HG03045 (cell line): ENCODE data around the gene DNAL1.

Experiments used
- ATAC-seq: cut with Tn5 transposase; IDR thresholded peaks from one replicate; pipeline ENCODE4 v1.9.1; 2021; ENCODE audit warnings: mild to moderate bottlenecking, moderate library complexity; ENCODE audit not compliant: unreplicated experiment

DNAL1 gene

DNA sequence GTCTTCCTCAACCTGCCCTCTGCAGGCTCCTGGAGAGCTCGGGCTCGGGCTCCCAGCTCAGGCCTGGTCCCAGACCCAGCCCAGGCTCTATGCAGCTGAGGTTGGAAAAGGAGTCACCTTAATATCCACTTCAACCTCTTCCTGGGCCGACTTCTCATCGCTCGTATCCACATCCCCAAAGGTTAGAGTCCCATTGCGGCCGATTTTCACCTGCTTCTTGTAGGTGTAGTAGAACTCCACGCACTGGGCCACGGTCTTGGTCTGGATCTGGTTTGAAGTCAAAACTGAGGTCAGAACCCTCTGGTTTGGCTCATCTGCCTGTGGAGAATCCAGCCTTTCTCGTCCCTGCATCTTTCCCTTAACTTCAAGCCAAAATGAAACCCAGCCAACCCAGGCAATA is 77.8 kb downstream of the DNAL1 start:
- no peak for ATAC-seq

DNA sequence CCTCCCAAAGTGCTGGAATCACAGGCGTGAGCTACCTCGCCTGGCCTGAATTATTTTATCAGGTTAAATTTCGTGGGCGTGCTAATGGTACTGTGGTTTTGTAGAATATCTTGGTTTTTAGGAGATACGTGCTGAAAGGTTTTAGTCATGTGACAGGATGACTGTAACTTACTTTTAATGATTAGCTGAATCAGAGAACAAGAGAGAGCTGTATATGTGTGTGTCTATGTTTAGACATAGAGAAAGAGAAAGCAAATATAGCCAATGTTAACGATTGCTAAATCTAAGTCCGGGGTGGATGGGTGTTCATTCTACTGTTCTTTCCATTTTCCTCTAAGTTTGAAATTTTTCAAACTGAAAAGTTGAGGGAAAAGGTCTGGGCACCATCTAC is 78.6 kb downstream of the DNAL1 start:
- ATAC-seq: no peak

- no peak for ATAC-seq
Measured at GRCh38 chr14:73723797-73724661, 79.2 kb downstream of the DNAL1 start.

DNA sequence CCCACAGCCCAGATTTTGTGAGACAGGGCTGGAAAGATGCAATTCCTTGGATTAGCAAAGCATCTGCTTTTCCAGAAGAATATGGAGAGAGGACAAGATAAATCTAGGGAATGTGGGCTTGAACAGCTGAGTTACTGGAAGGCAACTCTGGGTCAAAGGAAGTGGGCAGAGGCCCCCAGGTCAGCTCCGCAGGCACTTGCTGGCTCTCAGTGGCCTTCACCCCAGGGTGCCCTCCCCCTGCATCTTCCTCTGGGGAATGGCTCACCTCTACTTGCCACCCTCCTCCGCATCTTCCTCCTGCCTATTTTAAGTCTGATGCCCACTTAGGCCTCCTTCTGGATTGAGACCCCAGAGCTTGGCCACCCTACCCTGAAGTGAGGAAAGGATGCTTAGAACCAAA is 79.9 kb downstream of the DNAL1 start:
- no peak for ATAC-seq

- no peak for ATAC-seq
Measured at GRCh38 chr14:73725116-73726024, 80.6 kb downstream of the DNAL1 start.

- ATAC-seq: no peak
Measured at GRCh38 chr14:73726025-73726961, 81.5 kb downstream of the DNAL1 start.

- ATAC-seq: no peak
Measured at GRCh38 chr14:73727166-73727565, 82.4 kb downstream of the DNAL1 start.

- ATAC-seq: no peak
Measured at GRCh38 chr14:73728717-73729330, 84.0 kb downstream of the DNAL1 start.

- no peak for ATAC-seq
Measured at GRCh38 chr14:73729556-73730265, 84.9 kb downstream of the DNAL1 start.

- ATAC-seq: no peak
Measured at GRCh38 chr14:73731111-73731510, 86.3 kb downstream of the DNAL1 start.

- no peak for ATAC-seq
Measured at GRCh38 chr14:73732006-73732405, 87.2 kb downstream of the DNAL1 start.

DNA sequence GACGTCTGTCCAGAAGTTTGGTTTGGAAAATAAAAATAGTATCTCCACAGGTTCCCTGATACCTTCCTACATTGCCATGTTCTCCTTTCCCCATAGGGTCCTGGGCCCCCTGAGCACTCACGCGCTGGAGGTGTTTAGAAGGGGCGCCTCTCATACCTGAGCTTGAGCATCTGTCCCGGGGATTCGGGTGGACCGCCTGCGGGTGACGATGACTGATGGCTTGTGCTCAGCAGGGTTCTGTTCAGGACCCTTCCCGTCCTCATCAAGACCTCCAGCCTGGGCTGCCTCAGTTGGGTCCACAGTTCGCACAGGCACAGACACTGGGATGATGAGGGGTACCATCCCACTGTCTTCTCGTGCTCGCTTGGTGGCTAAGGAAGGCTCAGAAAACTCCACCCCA is 92.1 kb downstream of the DNAL1 start:
- no peak for ATAC-seq

GRCh38 chr14:73738518-73739173 is 93.9 kb downstream of the DNAL1 start:
- ATAC-seq: no peak

GRCh38 chr14:73739174-73739898 is 94.5 kb downstream of the DNAL1 start:
- ATAC-seq: no peak

DNA sequence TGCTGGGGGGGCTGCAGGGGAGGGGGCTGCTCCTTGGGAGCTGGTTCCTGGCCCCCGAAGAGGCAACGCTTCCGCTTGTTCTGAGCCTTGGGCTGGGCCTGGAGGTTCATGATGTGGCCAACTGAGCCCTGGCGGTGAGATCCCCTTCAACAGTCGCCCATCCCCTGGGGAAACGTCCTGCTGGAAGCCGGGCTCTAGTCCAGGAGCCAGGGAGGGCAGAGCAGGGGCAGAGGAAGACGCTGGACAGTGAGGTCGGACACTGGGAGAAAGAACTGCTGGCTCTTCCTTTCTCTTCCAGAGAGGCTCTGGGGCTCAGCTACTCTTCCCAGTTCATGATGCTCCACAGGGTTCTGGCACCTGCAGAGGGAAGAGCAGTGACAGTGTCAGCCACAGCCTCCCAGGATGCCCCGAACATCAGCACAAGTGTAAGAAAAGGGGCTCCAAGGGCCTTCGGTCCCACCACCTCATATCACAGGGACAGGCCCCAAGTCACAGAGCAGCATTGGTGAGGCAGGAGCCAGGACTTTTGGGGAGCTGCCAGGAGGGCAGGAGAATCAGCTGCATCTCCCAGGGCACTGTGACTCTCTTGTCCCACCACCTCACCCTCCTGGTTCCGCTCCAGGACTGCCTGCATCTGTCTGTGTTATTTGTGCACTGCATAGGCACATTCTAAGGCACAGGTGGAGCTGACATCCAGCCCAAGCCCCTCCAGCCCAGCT is 95.3 kb downstream of the DNAL1 start:
- no peak for ATAC-seq

DNA sequence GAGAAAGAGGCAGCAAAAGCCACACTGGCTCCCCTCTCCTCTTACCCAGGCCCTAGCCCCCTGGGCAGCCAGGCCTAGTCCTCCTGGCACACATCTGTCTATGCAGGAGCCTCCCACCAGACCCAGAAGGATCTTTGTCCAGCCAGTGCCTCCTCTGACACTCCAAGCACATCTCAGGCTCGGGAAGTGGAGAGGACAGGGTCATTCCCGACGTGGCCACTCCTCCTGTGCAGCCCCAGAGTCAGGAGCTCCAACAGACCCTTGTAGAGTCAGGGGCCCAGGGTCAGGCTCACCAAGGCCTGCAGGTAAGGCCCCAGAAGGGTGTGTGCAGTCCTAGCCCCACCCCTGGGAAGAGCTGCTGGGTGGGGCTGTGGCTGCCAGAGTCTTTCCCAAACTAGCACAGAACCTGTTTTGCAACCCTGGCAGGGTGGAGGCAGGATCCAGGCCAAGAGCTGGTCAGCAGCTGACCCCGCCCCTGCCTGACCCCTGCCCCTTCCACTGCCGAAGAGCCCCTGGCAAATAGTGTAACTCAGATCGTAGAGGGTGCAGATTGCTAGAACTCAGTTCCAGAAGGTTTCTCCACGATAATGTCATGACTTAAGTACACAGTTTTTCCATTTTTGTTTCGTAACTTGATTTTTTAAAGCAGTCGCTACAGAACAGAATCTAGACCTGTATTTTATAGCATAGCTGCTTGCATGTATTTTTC is 96.0 kb downstream of the DNAL1 start:
- ATAC-seq: no peak

DNA sequence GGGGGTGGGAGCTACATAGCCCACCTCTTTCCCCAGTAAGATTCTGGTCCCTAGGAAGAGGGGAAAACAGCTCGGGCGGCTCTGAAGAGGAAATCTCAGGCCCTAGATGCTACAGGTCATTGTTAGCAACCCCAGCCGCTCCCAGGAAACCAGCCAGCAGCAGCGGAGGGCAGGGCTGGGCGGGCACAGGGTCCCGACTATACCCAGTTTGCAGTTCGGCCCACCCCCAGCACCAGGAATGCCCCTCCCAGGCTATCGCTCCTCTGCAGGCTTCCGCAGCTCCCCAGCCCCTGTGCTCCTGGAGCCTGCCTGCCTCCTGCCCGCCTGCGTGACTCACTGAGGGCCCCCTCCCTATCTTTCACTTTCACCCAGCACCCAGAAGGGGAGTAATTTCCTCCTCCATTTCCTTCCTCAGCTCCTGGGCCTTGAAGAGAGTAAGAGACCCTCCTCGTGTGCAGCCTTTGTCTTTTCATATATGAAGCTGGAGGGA is 96.6 kb downstream of the DNAL1 start:
- no peak for ATAC-seq
